Activated CD8-positive, alpha-beta T cell treated with anti-CD3 and anti-CD28 coated beads, Interleukin-2, amount 10 ng/mL, durations not matched to agents 7 days and 5 days (primary cell): Measurements from ENCODE around the gene LPIN1. TPM values are rescaled to one million over a fixed set of nuclear protein-coding genes. Genes with fewer than 3 reads are reported as not detected.

Source experiments
- ATAC-seq: fragments of 150-1000 bp; cut with Tn5 transposase; one replicate; pipeline ENCODE4 v1.10.0; 2021; ENCODE audit warnings: moderate library complexity
- CTCF ChIA-PET: fragments of 350-600 bp; sonication (Branson Sonifier 250); formaldehyde crosslinking; loops from one replicate; lab custom pipeline; 2021; ENCODE audit warnings: antibody characterized with exemption; lab: Charles Lee
- POLR2A ChIA-PET: fragments of 350-600 bp; sonication (Branson Sonifier 250); formaldehyde crosslinking; loops from one replicate; lab custom pipeline; 2021; ENCODE audit warnings: antibody characterized with exemption; lab: Charles Lee
- DNase-seq: peaks from one replicate; pipeline ENCODE4 v3.0.0-alpha.2; 2020
- H3K27ac Mint-ChIP-seq: one replicate; pipeline ENCODE4 v1.8.0; 2021; ENCODE audit warnings: mild to moderate bottlenecking, mixed read lengths
- H3K27me3 Mint-ChIP-seq: one replicate; pipeline ENCODE4 v1.8.0; 2021; ENCODE audit warnings: low read depth, mixed read lengths
- H3K36me3 Mint-ChIP-seq: one replicate; pipeline ENCODE4 v1.8.0; 2021; ENCODE audit warnings: low read depth, mixed read lengths
- H3K4me1 Mint-ChIP-seq: one replicate; pipeline ENCODE4 v1.8.0; 2021; ENCODE audit warnings: low read depth, mixed read lengths
- H3K4me3 Mint-ChIP-seq: one replicate; pipeline ENCODE4 v1.8.0; 2021; ENCODE audit warnings: mild to moderate bottlenecking, mixed read lengths
- H3K9me3 Mint-ChIP-seq: one replicate; pipeline ENCODE4 v1.8.0; 2022; ENCODE audit warnings: mixed read lengths; ENCODE audit not compliant: insufficient read depth
- total RNA-seq, 2 experiments: library from RNA; stranded (reverse); gene quantifications; one replicate each; pipeline ENCODE4 v1.2.3, GENCODE V29; 2021

LPIN1 gene
- total RNA-seq, 2 experiments from 2014 or later = 46.8 to 54.7 TPM

DNA sequence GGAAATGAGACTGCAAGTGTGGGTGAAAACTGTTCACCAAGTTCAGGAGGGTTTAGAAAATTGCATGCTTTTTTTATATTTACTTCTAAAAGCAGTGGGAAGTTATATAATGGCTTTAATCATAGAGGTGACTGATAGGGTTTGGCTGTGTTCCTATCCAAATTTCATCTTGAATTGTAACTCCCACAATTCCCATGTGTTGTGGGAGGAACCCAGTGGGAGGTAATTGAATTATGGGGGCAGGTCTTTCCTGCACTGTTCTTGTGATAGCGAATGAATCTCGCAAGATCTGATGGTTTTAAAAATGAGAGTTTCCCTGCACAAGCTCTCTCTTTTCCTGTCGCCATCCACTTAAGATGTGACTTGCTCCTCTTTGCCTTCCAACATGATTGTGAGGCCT is 40.7 kb upstream of the LPIN1 start:
- CTCF ChIA-PET = interaction anchor here (2.2 kb wide), 1 partner anchor 18 kb away, joined by 5 read pairs; no protein-coding TSS in a partner anchor
- Mint-ChIP-seq H3K27ac (no peak overlapping the region), H3K4me1 (no peaks in the 10 kb centered on the region), H3K4me3 (no peak overlapping the region), H3K27me3 (peaks cover 7% of the 10 kb centered on the region), H3K36me3 (no peaks in the 10 kb centered on the region), H3K9me3 (no peaks in the 10 kb centered on the region)
- POLR2A ChIA-PET = no interaction called here
- DNase-seq (no peak), ATAC-seq (no peak)

DNA sequence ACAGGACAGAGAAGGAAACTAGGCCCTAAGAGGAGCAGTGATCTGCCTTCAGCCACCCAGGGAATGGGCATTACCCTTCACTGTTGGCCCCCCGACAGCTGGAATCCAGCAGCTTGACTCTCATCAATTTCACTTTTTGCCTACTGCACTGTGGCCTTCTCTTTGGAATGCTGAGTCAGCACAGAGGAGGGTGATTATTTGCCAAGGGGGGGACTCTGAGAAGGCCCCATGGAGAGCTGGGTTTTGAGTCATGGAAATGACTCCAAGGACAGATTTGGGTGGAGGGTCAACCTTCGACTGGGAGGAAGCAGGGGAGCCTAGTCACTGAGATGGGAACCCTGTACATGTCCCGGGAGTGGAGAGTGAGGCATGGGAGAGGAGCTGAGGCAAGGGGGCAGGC is 38.3 kb upstream of the LPIN1 start:
- no peak for DNase-seq
- H3K9me3 Mint-ChIP-seq = no peaks in the 10 kb centered on the region
- ChIA-PET POLR2A (no interaction called here), CTCF (interaction anchor here (1.5 to 2.2 kb wide), 2 partner anchors 20 to 72 kb away, joined by 5 to 7 read pairs; no protein-coding TSS in a partner anchor)
- no peaks in the 10 kb centered on the region for H3K36me3 Mint-ChIP-seq
- no peak for ATAC-seq
- H3K4me3 Mint-ChIP-seq = no peak overlapping the region
- H3K4me1 Mint-ChIP-seq = no peaks in the 10 kb centered on the region
- H3K27me3 Mint-ChIP-seq = peaks cover 17% of the 10 kb centered on the region
- no peak overlapping the region for H3K27ac Mint-ChIP-seq

DNA sequence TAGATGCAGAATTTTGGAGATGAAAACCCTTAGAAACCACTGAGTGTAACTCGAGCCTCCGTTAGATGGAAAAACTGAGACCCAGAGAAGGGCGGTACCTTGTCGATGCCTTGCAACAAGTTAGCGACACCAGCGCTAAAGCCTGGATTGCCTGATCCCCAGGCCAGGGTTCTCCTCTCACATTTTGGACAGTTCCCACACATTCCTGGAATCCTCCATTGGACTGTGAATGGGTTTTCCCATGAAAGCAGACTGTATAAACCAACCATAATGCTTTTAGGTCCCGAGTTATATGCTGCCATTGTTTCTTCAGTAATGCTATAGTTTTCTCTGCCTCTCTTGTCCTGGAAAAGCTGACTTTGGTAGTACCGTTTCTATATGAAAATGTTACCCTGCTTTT is 37.1 kb upstream of the LPIN1 start:
- Mint-ChIP-seq H3K9me3 (no peaks in the 10 kb centered on the region), H3K4me1 (no peaks in the 10 kb centered on the region), H3K36me3 (no peaks in the 10 kb centered on the region), H3K27ac (no peak overlapping the region), H3K27me3 (peaks cover 17% of the 10 kb centered on the region), H3K4me3 (no peak overlapping the region)
- ChIA-PET POLR2A (no interaction called here), CTCF (interaction anchor here (0.9 kb wide), 1 partner anchor 17 kb away, joined by 3 read pairs; no protein-coding TSS in a partner anchor)
- DNase-seq (no peak), ATAC-seq (no peak)

DNA sequence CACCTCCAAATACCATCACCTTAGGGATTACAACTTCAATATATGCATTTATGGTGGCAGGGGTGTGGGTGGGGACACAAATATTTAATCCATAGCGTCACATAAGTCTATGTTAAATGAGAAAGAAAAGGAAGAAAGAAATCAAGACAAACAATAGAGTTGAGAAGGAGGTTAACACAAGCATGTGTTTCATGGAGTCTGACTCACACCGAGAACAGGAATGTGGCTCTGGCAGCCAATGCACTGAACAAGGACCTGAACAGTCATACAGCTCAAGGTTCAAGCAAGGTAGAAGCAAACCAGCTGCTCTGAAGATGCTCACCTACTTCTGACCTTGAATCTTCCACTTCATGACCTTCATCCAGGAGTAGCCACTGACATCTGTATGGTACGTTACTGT is 36.2 kb upstream of the LPIN1 start:
- no peak for ATAC-seq
- POLR2A ChIA-PET = no interaction called here

DNA sequence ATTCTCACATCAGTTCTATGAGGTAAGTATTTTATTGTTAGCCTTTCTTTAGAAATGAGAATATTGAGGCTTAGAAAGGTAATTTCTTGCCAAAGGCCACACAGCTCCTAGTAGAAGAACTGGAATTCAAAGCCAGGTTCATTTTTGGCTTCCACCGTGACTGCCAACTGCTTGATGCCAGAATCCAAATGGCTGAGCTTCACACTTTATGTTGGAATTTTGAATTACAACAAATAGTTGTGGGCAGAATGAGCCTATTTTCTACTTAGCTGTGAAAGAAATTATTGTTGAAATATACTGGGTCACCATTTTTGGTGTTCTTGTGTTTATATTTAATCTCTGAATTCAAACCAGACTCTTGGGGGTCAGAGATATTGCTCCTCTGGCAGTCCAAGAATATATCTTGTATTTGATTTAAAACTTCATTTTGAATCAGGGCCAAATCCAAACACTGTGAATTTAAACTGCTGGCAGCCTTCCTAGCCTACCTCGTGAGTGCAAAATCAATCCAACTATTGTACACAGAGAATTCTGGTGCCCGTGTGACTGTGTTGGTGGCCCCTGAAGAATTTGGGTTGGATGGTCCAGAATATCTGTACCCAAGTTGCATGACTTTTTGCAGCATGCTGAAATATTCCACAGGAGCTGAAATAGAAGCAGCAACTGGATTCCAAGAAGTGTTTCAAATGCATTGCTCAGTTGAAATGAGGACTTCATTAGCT is 35.6 kb upstream of the LPIN1 start:
- ChIA-PET POLR2A (no interaction called here), CTCF (interaction anchor here (1.1 kb wide), 2 partner anchors 23 to 69 kb away, joined by 3 to 4 read pairs; no protein-coding TSS in a partner anchor)
- Mint-ChIP-seq H3K27me3 (peaks cover 20% of the 10 kb centered on the region), H3K4me1 (no peaks in the 10 kb centered on the region), H3K9me3 (no peaks in the 10 kb centered on the region), H3K4me3 (no peak overlapping the region), H3K27ac (no peak overlapping the region), H3K36me3 (no peaks in the 10 kb centered on the region)
- DNase-seq (no peak), ATAC-seq (no peak)

More for the DNA sequence above, 36.2 kb upstream of the LPIN1 start:
- Mint-ChIP-seq H3K4me1 (no peaks in the 10 kb centered on the region), H3K9me3 (no peaks in the 10 kb centered on the region), H3K27me3 (peaks cover 20% of the 10 kb centered on the region), H3K36me3 (no peaks in the 10 kb centered on the region), H3K4me3 (no peak overlapping the region), H3K27ac (no peak overlapping the region)
- CTCF ChIA-PET = interaction anchor here (1.1 kb wide), 1 partner anchor 69 kb away, joined by 4 read pairs; no protein-coding TSS in a partner anchor
- no peak for DNase-seq

DNA sequence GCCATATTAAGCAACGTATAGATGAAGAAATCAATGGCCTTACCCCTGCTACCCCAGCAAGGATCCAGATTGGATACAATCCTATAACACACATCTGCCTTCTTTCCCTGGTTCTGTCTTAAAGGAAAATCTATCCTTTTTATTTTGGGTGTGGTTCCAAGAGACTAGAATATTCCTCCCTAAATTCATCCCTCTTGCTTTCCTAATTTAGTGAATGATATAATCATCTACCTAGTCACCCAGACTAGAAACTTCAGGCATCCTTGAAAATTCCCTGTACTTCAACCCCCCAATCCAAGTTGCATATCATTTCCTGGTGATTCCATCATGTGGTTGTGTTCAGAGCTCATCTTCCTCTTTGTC is 35.1 kb upstream of the LPIN1 start:
- no peaks in the 10 kb centered on the region for H3K4me1 Mint-ChIP-seq
- no peak overlapping the region for H3K27ac Mint-ChIP-seq
- DNase-seq = no peak
- ChIA-PET POLR2A (no interaction called here), CTCF (interaction anchor here (1.1 kb wide), 2 partner anchors 23 to 68 kb away, joined by 3 to 4 read pairs; no protein-coding TSS in a partner anchor)
- H3K27me3 Mint-ChIP-seq = peaks cover 21% of the 10 kb centered on the region
- H3K36me3 Mint-ChIP-seq = no peaks in the 10 kb centered on the region
- no peak overlapping the region for H3K4me3 Mint-ChIP-seq
- no peak for ATAC-seq
- no peaks in the 10 kb centered on the region for H3K9me3 Mint-ChIP-seq

DNA sequence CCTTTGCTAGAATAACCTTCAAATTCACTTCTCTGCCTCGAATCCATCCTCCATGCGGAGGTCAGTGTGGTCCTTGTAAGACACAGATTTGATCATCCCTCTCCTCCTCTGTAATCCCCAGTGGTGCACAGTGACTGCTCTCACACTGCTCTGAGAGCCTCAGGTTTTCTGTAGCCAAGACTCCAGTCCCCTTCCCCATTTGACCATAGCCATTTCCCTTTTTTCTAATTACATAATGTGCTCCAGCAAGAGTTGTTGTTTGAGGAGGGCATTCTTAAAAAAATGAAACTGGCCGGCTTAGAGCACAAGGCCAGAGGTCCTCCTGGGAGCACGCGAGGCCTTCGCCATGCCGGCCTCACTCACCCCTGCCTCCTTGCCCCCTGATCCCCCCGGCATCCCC is 34.7 kb upstream of the LPIN1 start:
- POLR2A ChIA-PET = no interaction called here
- ATAC-seq = no peak
- no peaks in the 10 kb centered on the region for H3K9me3 Mint-ChIP-seq
- no peaks in the 10 kb centered on the region for H3K36me3 Mint-ChIP-seq
- peaks cover 22% of the 10 kb centered on the region for H3K27me3 Mint-ChIP-seq
- H3K27ac Mint-ChIP-seq = no peak overlapping the region
- DNase-seq = no peak
- CTCF ChIA-PET = interaction anchor here (1.1 kb wide), 1 partner anchor 24 kb away, joined by 3 read pairs; no protein-coding TSS in a partner anchor
- no peak overlapping the region for H3K4me3 Mint-ChIP-seq
- H3K4me1 Mint-ChIP-seq = no peaks in the 10 kb centered on the region

DNA sequence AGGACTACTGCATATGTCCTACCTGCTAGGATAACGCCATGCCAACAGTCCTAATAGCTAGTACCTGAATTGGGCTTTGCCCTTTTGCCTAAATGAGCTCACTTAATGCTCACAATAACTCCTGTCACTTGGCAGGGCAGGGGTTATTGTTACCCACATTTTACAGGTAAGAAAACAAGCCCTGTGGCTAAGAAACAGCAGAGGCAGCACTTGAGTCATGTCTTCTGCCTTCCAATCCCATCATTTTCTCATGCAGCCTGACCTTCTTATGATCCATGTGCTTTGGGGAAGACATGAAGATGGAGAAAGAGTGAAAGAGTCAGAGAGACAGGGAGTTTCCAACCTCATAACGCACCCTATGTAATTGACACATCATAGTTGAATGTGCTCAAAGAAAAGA is 33.6 kb upstream of the LPIN1 start:
- POLR2A ChIA-PET = no interaction called here
- H3K4me3 Mint-ChIP-seq = no peak overlapping the region
- ATAC-seq (no peak), DNase-seq (no peak)
- CTCF ChIA-PET = no interaction called here
- no peaks in the 10 kb centered on the region for H3K36me3 Mint-ChIP-seq
- H3K27me3 Mint-ChIP-seq = peaks cover 25% of the 10 kb centered on the region
- H3K9me3 Mint-ChIP-seq = no peaks in the 10 kb centered on the region
- no peak overlapping the region for H3K27ac Mint-ChIP-seq
- H3K4me1 Mint-ChIP-seq = no peaks in the 10 kb centered on the region

DNA sequence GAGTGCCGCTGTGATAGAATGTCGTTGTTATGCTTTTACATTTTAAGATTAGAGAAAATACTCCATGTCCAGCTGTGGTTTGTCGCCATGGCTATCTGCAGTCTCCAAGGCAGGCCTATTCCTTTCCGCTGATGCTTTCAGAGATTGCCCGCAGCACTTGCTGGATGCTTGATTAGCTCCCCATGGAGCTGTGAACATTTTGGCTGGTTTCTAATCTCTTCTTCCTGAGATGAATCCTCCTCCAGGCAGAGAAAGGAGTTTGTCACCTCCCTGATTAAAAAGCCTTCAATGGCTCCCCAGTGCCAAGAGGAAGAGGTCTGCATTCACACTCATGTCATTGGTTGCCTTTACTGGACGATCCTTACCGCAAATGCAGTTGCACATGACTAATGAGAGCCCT is 32.6 kb upstream of the LPIN1 start:
- Mint-ChIP-seq H3K4me1 (no peaks in the 10 kb centered on the region), H3K27ac (no peak overlapping the region), H3K27me3 (peaks cover 26% of the 10 kb centered on the region), H3K4me3 (no peak overlapping the region), H3K9me3 (no peaks in the 10 kb centered on the region), H3K36me3 (no peaks in the 10 kb centered on the region)
- DNase-seq (no peak), ATAC-seq (no peak)
- ChIA-PET CTCF (no interaction called here), POLR2A (no interaction called here)

DNA sequence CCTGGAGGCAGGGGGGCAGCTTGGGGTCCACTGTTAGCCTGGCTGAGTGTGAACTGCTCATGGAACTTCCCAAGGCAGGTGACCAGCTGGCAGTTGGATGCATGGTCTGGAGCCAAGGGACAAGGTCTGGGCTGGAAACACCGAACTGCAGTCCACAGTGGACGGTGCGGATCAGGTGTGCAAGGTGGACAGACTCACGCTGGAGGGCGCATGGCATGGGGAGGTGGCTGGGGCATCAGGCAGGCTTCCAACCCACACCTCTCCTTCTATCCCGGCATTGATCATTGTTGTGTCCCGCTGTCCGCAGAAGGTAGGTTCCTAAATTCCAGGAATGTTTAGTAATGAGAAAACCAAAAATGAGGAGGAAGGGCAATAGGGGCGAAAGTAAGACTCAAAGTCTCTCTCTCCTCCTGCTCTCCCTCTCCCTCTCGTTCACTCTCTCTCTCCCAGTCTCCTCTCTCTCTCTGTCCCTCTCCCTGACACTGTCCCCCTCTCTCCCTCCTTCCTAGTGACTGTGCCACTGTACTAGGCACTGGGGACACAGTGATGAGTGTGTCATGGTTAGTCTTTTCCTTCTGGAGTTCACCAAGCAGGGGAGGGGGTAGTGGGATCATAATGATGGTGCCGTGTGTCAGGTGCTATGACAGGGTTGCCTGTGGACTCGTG is 30.3 kb upstream of the LPIN1 start:
- CTCF ChIA-PET = no interaction called here
- peaks cover 28% of the 10 kb centered on the region for H3K27me3 Mint-ChIP-seq
- ATAC-seq (no peak), DNase-seq (no peak)
- POLR2A ChIA-PET = no interaction called here
- H3K4me3 Mint-ChIP-seq = no peak overlapping the region
- H3K4me1 Mint-ChIP-seq = peaks cover 10% of the 10 kb centered on the region
- H3K36me3 Mint-ChIP-seq = no peaks in the 10 kb centered on the region
- H3K27ac Mint-ChIP-seq = no peak overlapping the region
- no peaks in the 10 kb centered on the region for H3K9me3 Mint-ChIP-seq

DNA sequence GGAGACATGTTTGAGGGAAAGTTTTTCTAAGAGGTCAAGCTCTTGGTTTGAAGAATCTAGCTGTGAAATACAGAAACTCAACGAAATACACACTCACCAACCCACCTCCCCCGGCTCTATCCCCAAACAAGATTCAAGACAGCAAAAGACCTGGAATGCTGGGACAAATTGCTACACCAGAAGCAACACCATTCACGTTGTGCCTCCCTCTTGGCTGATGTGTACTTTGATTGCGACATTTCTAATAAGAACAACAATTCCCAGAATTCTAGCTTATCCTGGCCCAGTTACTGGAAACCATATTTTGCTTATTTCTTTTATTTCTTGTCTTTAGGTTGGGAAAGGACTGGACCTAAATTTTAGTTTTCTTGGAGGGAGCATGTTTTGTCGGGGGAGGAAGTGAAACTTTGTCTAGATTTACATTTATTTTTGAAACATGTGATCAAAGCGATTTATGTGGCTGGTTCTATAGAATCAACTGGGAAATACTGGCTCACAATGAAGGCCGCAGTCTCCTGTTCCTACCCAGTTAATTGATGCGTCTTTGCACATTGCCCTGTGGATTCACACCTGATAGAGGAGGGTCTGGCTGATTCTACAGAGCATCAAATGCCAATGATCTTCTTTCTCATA is 29.6 kb upstream of the LPIN1 start:
- DNase-seq (no peak), ATAC-seq (no peak)
- Mint-ChIP-seq H3K36me3 (no peaks in the 10 kb centered on the region), H3K27ac (no peak overlapping the region), H3K4me1 (peaks cover 10% of the 10 kb centered on the region), H3K4me3 (no peak overlapping the region), H3K27me3 (peaks cover 23% of the 10 kb centered on the region), H3K9me3 (no peaks in the 10 kb centered on the region)
- ChIA-PET POLR2A (no interaction called here), CTCF (no interaction called here)

DNA sequence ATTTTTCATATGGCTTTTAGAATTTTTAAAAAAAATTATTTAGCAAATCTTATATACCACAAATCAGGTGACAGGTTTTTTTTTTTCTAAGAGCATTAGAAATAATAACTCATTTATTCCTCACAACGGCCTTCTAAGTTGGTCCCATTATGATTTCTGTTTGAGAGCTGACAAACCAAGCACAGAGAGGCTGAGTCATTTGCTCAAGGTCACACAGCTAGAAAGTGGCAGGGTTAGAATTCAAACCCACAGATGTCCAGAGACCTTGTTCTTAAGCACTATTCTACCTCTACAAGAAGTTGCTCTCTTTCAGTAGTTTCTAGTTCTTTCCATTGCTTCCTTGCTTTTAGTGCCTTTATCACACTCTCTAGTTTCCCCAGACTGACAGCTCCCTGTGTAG is 28.8 kb upstream of the LPIN1 start:
- no peak for ATAC-seq
- no peak overlapping the region for H3K4me3 Mint-ChIP-seq
- CTCF ChIA-PET = interaction anchor here (1.2 to 1.4 kb wide), 2 partner anchors 27 to 62 kb away, joined by 4 read pairs; no protein-coding TSS in a partner anchor
- H3K9me3 Mint-ChIP-seq = no peaks in the 10 kb centered on the region
- POLR2A ChIA-PET = interaction anchor here (1.1 kb wide), 1 partner anchor 9 kb away, joined by 3 read pairs; no protein-coding TSS in a partner anchor
- H3K27me3 Mint-ChIP-seq = peaks cover 18% of the 10 kb centered on the region
- no peak overlapping the region for H3K27ac Mint-ChIP-seq
- H3K36me3 Mint-ChIP-seq = no peaks in the 10 kb centered on the region
- H3K4me1 Mint-ChIP-seq = peaks cover 10% of the 10 kb centered on the region
- no peak for DNase-seq
